H1 (cell line): ENCODE data around the gene FOXO1. TPM values are rescaled to one million over a fixed set of nuclear protein-coding genes. Genes with fewer than 3 reads are reported as not detected.

Source experiments
- CTCF ChIA-PET: fragments of 300-600 bp; sonication (Branson Sonifier 250); formaldehyde crosslinking; loops from one replicate; lab custom pipeline; 2021; ENCODE audit not compliant: partially characterized antibody; lab: Charles Lee
- POLR2A ChIA-PET: fragments of 300-600 bp; sonication (Branson Sonifier 250); formaldehyde crosslinking; loops from one replicate; lab custom pipeline; 2021; ENCODE audit warnings: inconsistent platforms; ENCODE audit not compliant: partially characterized antibody; lab: Charles Lee
- DNase-seq, 2 experiments: peaks; one replicate each; pipeline versions ENCODE4 v3.0.0 to v3.0.0-alpha.2; 2010 to 2022; ENCODE audit warnings: low spot score in 2 of 2, low read depth in 1 of 2, mixed read lengths in 1 of 2
- FAIRE-seq: peaks from 2 replicates; lab custom pipeline; 2011; peaks lifted over from hg19 to GRCh38; lab: Jason Lieb, UNC
- H2AFZ ChIP-seq: 2 replicates; pipeline ENCODE4 v1.8.1; 2012; ENCODE audit warnings: low read length, inconsistent platforms
- H2AK5ac ChIP-seq: 2 replicates; pipeline ENCODE4 v1.6.1; 2013; ENCODE audit warnings: low read depth, low read length
- H2BK120ac ChIP-seq: replicated peaks from 2 replicates; pipeline ENCODE3; 2013; ENCODE audit warnings: low read depth, low read length, inconsistent platforms
- H2BK12ac ChIP-seq: 2 replicates; pipeline ENCODE4 v1.6.1; 2013; ENCODE audit warnings: low read depth, low read length
- H2BK15ac ChIP-seq: 2 replicates; pipeline ENCODE4 v1.6.1; 2013; ENCODE audit warnings: low read length
- H2BK20ac ChIP-seq: 2 replicates; pipeline ENCODE4 v1.6.1; 2013; ENCODE audit warnings: low read length
- H2BK5ac ChIP-seq: 2 replicates; pipeline ENCODE4 v1.6.1; 2013; ENCODE audit warnings: low read depth, low read length
- H3K14ac ChIP-seq: 2 replicates; pipeline ENCODE4 v1.6.1; 2013; ENCODE audit warnings: inconsistent platforms; ENCODE audit not compliant: insufficient read length
- H3K18ac ChIP-seq: 2 replicates; pipeline ENCODE4 v1.6.1; 2013; ENCODE audit warnings: low read length; ENCODE audit errors: extremely low read depth
- H3K23ac ChIP-seq: 2 replicates; pipeline ENCODE4 v1.6.1; 2013; ENCODE audit warnings: inconsistent platforms; ENCODE audit not compliant: insufficient read length
- H3K23me2 ChIP-seq: 2 replicates; pipeline ENCODE4 v1.6.1; 2013; ENCODE audit warnings: low read depth, low read length
- H3K27ac ChIP-seq: 2 replicates; pipeline ENCODE4 v1.6.1; 2011; ENCODE audit warnings: low read depth, low read length, inconsistent platforms
- H3K27me3 ChIP-seq, 4 experiments: replicated peaks in 1 of 4; 1 replicate in 1 of 4; 2 replicates in 3 of 4; pipeline versions ENCODE4 v1.6.1 to v1.8.1; 2011 to 2013; ENCODE audit warnings: low read length in 3 of 4, mild to moderate bottlenecking in 3 of 4, inconsistent platforms in 2 of 4, mixed read lengths in 2 of 4, moderate library complexity in 1 of 4; ENCODE audit not compliant: control insufficient read depth in 3 of 4, insufficient read depth in 3 of 4; ENCODE audit errors: extremely low read depth in 1 of 4
- H3K36me3 ChIP-seq, 4 experiments: 2 replicates each; pipeline versions ENCODE4 v1.6.1 to v1.8.1; 2011 to 2013; ENCODE audit warnings: mild to moderate bottlenecking in 4 of 4, low read length in 3 of 4, moderate library complexity in 2 of 4, control low read depth in 1 of 4, inconsistent platforms in 1 of 4; ENCODE audit not compliant: insufficient read depth in 4 of 4, control insufficient read depth in 2 of 4
- H3K4ac ChIP-seq: replicated peaks from 2 replicates; pipeline ENCODE3; 2013; ENCODE audit warnings: low read length, low read depth, mixed read lengths, inconsistent platforms; ENCODE audit not compliant: insufficient read length
- H3K4me1 ChIP-seq, 4 experiments: replicated peaks in 1 of 4; 1 replicate in 1 of 4; 2 replicates in 3 of 4; pipeline versions ENCODE4 v1.6.1 to v1.8.1; 2011 to 2013; ENCODE audit warnings: low read length in 3 of 4, inconsistent platforms in 2 of 4, mixed read lengths in 1 of 4; ENCODE audit not compliant: insufficient read depth in 4 of 4, control insufficient read depth in 3 of 4
- H3K4me2 ChIP-seq, 2 experiments: 2 replicates each; pipeline versions ENCODE4 v1.6.1 to v1.8.1; 2011 to 2013; ENCODE audit warnings: low read depth in 2 of 2, low read length in 2 of 2, control low read depth in 1 of 2, inconsistent platforms in 1 of 2, mild to moderate bottlenecking in 1 of 2; ENCODE audit not compliant: insufficient read depth in 1 of 2
- H3K4me3 ChIP-seq, 4 experiments: fragments of 200-600, 300-600 bp in 1 of 4; sonication (generic), shearing (Covaris generic), sonication (Bioruptor Twin) in 1 of 4; 2 replicates each; pipeline versions ENCODE4 v1.5.1 to v1.8.1; 2011 to 2016; ENCODE audit warnings: low read length in 4 of 4, low read depth in 3 of 4, control low read depth in 2 of 4, inconsistent platforms in 2 of 4, mild to moderate bottlenecking in 2 of 4, mixed read lengths in 1 of 4, moderate library complexity in 1 of 4; ENCODE audit not compliant: insufficient read depth in 2 of 4; ENCODE audit errors: extremely low read depth in 1 of 4
- H3K56ac ChIP-seq: replicated peaks from 2 replicates; pipeline ENCODE3; 2013; ENCODE audit warnings: low read depth, mild to moderate bottlenecking, mixed read lengths, low read length, inconsistent platforms; ENCODE audit not compliant: insufficient read length
- H3K79me1 ChIP-seq: 2 replicates; pipeline ENCODE4 v1.6.1; 2013; ENCODE audit warnings: low read depth, low read length, control low read depth
- H3K79me2 ChIP-seq, 2 experiments: 2 replicates each; pipeline versions ENCODE4 v1.6.1 to v1.8.1; 2012 to 2013; ENCODE audit warnings: low read length in 2 of 2, mild to moderate bottlenecking in 2 of 2, inconsistent platforms in 1 of 2; ENCODE audit not compliant: insufficient read depth in 2 of 2, control insufficient read depth in 1 of 2
- H3K9ac ChIP-seq, 4 experiments: replicated peaks in 1 of 4; 1 replicate in 1 of 4; 2 replicates in 3 of 4; pipeline versions ENCODE4 v1.6.1 to v1.8.1; 2011 to 2013; ENCODE audit warnings: low read depth in 3 of 4, low read length in 3 of 4, control low read depth in 2 of 4, mild to moderate bottlenecking in 2 of 4, moderate library complexity in 2 of 4, inconsistent platforms in 1 of 4; ENCODE audit errors: extremely low read depth in 1 of 4
- H3K9me3 ChIP-seq, 2 experiments: 2 replicates each; pipeline versions ENCODE4 v1.6.1 to v1.8.1; 2012 to 2013; ENCODE audit warnings: mild to moderate bottlenecking in 2 of 2, moderate library complexity in 2 of 2, control low read depth in 1 of 2, inconsistent platforms in 1 of 2, low read depth in 1 of 2, low read length in 1 of 2, mixed read lengths in 1 of 2; ENCODE audit not compliant: insufficient read depth in 2 of 2
- H4K20me1 ChIP-seq, 2 experiments: replicated peaks in 1 of 2; 2 replicates each; pipeline versions ENCODE3 to v1.8.1; 2011 to 2013; ENCODE audit warnings: inconsistent platforms in 2 of 2, low read length in 2 of 2, mild to moderate bottlenecking in 1 of 2; ENCODE audit not compliant: insufficient read depth in 2 of 2, control insufficient read depth in 1 of 2
- H4K5ac ChIP-seq: 2 replicates; pipeline ENCODE4 v1.6.1; 2013; ENCODE audit warnings: low read length, low read depth, mixed read lengths, inconsistent platforms; ENCODE audit not compliant: insufficient read length
- H4K8ac ChIP-seq: 2 replicates; pipeline ENCODE4 v1.8.0; 2013; ENCODE audit warnings: mild to moderate bottlenecking, moderate library complexity, low read length, inconsistent platforms; ENCODE audit not compliant: insufficient read depth; ENCODE audit errors: extremely low read depth
- H4K91ac ChIP-seq: replicated peaks from 2 replicates; pipeline ENCODE3; 2013; ENCODE audit warnings: low read length, mixed read lengths, inconsistent platforms; ENCODE audit not compliant: insufficient read length
- BACH1 ChIP-seq: IDR thresholded peaks from 2 replicates; pipeline ENCODE4 v1.6.1; 2012; ENCODE audit warnings: low read length, improper control_type of control experiment
- CHD2 ChIP-seq: IDR thresholded peaks from 2 replicates; pipeline ENCODE4 v1.6.1; 2012; ENCODE audit warnings: low read length, improper control_type of control experiment
- HDAC2 ChIP-seq, 2 experiments: fragments of 300-600 bp in 1 of 2; sonication (generic) in 1 of 2; IDR thresholded peaks; 2 replicates each; pipeline ENCODE4 v1.6.1; 2011 to 2012; ENCODE audit warnings: low read depth in 2 of 2, low read length in 2 of 2, mild to moderate bottlenecking in 2 of 2, moderate library complexity in 2 of 2, borderline replicate concordance in 1 of 2, inconsistent platforms in 1 of 2
- JUN ChIP-seq: IDR thresholded peaks from 2 replicates; pipeline ENCODE4 v1.6.1; 2011; ENCODE audit warnings: low read depth, mild to moderate bottlenecking, improper control_type of control experiment, low read length
- POLR2AphosphoS5 ChIP-seq: IDR thresholded peaks from 2 replicates; pipeline ENCODE4 v1.6.1; 2011; ENCODE audit warnings: low read depth, low read length
- POU5F1 ChIP-seq: IDR thresholded peaks from 2 replicates; pipeline ENCODE4 v1.6.1; 2011; ENCODE audit warnings: low read depth, mild to moderate bottlenecking, low read length, moderate library complexity
- RAD21 ChIP-seq, 2 experiments: IDR thresholded peaks in 1 of 2; conservative IDR thresholded peaks in 1 of 2; 2 replicates each; pipeline ENCODE4 v1.6.1; 2011; ENCODE audit warnings: low read depth in 2 of 2, low read length in 2 of 2, improper control_type of control experiment in 1 of 2, inconsistent platforms in 1 of 2, mild to moderate bottlenecking in 1 of 2, moderate library complexity in 1 of 2
- SP2 ChIP-seq: IDR thresholded peaks from 2 replicates; pipeline ENCODE4 v1.6.1; 2012; ENCODE audit warnings: mild to moderate bottlenecking, low read length, inconsistent platforms
- SUZ12 ChIP-seq: fragments of 200-600 bp; sonication (generic); IDR thresholded peaks from 2 replicates; pipeline ENCODE4 v1.6.1; 2012; ENCODE audit warnings: mild to moderate bottlenecking, inconsistent platforms, low read length, moderate library complexity, mixed read lengths
- TAF7 ChIP-seq: optimal IDR thresholded peaks from 2 replicates; pipeline ENCODE3; 2011; ENCODE audit warnings: low read depth, mild to moderate bottlenecking, inconsistent platforms, low read length, moderate library complexity, borderline replicate concordance
- WGBS, 2 experiments: shearing (Covaris generic) in 1 of 2; methylation state at CpG; one replicate each; pipeline versions ENCODE4 v1.1.6 to v1.1.7; 2013 to 2015; ENCODE audit warnings: low lambda C conversion rate in 2 of 2, mixed read lengths in 2 of 2, inconsistent platforms in 1 of 2, low coverage in 1 of 2, missing lambda C conversion rate in 1 of 2; ENCODE audit not compliant: insufficient replicate concordance in 2 of 2, insufficient coverage in 1 of 2, insufficient read length in 1 of 2; ENCODE audit errors: extremely low coverage in 1 of 2, missing lambda C conversion rate in 1 of 2; 5-methylcytosine and 5-hydroxymethylcytosine counted together
- polyA plus RNA-seq, 7 experiments: library from polyadenylated mRNA; depleted of rRNA in 3 of 7; stranded (reverse) in 5 of 7; unstranded in 2 of 7; fragments of >200 nt in 5 of 7; fragments of 200-250 nt in 2 of 7; gene quantifications; 1 replicate in 5 of 7; 2 replicates in 1 of 7; 4 replicates in 1 of 7; pipeline versions ENCODE4 v1.2.1 to v1.2.3, GENCODE V29; 2011 to 2013; ENCODE audit warnings: missing spikeins in 2 of 7, mixed read lengths in 2 of 7
- total RNA-seq: library from RNA; stranded (reverse); fragmentation: NEBNext Ultra II Directional; extraction: Animal tissue kit (Norgen Biotek cat#: 25700); gene quantifications from 2 replicates; pipeline ENCODE4 v1.2.1, GENCODE V29; 2021

The FOXO1 gene
- total and polyA plus RNA-seq, 2 of the 8 experiments (the other 6 are each of a cell fraction or from before 2014, with no cell fraction given) = 35.3 to 56.9 TPM

DNA sequence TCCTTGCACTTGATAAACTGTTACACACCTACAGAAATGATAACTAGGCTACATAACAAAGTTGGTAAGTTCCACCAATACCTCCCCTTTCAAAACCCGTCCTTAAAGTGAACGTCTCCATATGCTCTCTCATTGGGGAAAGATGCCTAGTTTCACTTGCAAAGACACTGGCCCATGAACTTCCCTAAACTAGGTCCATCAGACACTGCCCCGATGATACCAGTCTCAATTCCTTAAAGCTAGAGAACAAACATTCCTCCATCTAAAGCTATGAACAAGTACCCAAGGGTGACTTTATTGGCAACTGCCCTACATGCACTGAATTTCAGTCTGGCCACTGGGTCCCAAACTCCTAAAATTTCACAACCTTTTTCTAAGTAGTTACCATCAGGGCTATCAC is 39.9 kb downstream of the FOXO1 start:
- H4K8ac ChIP-seq = no peak overlapping the region
- H3K4me3 ChIP-seq = no peak overlapping the region
- H3K4me1 ChIP-seq = peaks cover 3 to 21% (median 12%) of the 10 kb centered on the region in 4 experiments; a peak in 5 of 7 replicates
- no peak overlapping the region for H3K14ac ChIP-seq
- no peak overlapping the region for H2BK5ac ChIP-seq
- peaks cover 12 to 99% of the 10 kb centered on the region in 2 experiments for H3K79me2 ChIP-seq
- H3K23ac ChIP-seq = no peak overlapping the region
- no peak overlapping the region for H2BK15ac ChIP-seq
- H3K36me3 ChIP-seq = no peaks in the 10 kb centered on the region; a peak in 1 of 8 replicates
- H2BK20ac ChIP-seq = no peak overlapping the region
- no peaks in the 10 kb centered on the region for H3K9me3 ChIP-seq
- DNase-seq (no peak), FAIRE-seq (no peak)
- H3K9ac ChIP-seq = no peak overlapping the region
- no peak overlapping the region for H4K91ac ChIP-seq
- H4K20me1 ChIP-seq = peaks cover 20 to 37% of the 10 kb centered on the region in 2 experiments
- TF ChIP-seq JUN (no peak), RAD21 (IDR thresholded peaks at IDR 0.05 in 1 of 2, conservative IDR thresholded peaks at IDR 0.05 in 1 of 2; ENCODE audit: low read depth in 2 of 2, low read length in 2 of 2) (no peak), HDAC2 (IDR thresholded peaks at IDR 0.05; ENCODE audit: borderline replicate concordance in 1 of 2, low read depth in 2 of 2, low read length in 2 of 2) (no peak), SP2 (no peak), SUZ12 (no peak), POU5F1 (no peak), CHD2 (no peak), TAF7 (no peak), BACH1 (no peak), POLR2AphosphoS5 (no peak)
- no peak overlapping the region for H4K5ac ChIP-seq
- no peak overlapping the region for H2BK12ac ChIP-seq
- no peak overlapping the region for H3K18ac ChIP-seq
- POLR2A ChIA-PET = no interaction called here
- peaks cover 6% of the 10 kb centered on the region for H3K79me1 ChIP-seq
- H3K4ac ChIP-seq = no peak overlapping the region
- no peak overlapping the region for H2AK5ac ChIP-seq
- H3K27ac ChIP-seq = no peak overlapping the region
- H3K56ac ChIP-seq = no peak overlapping the region
- H3K27me3 ChIP-seq = no peaks in the 10 kb centered on the region
- H3K23me2 ChIP-seq = no peaks in the 10 kb centered on the region; the same call in 1 of the 2 replicates
- WGBS, 2 experiments = 91% methylated on average over 3 of the region's 3 CpGs; no CpG with 5 or more reads in 1 of the 2 experiments
- H2AFZ ChIP-seq = no peak overlapping the region
- CTCF ChIA-PET = interaction anchor here (0.6 to 1.2 kb wide), 3 partner anchors 9 to 815 kb away, joined by 3 read pairs; no protein-coding TSS in a partner anchor
- H2BK120ac ChIP-seq = no peak overlapping the region
- no peak overlapping the region for H3K4me2 ChIP-seq
